NB4 (cell line): ENCODE measurements around the gene DNAJC9.

Experiments used
- CTCF ChIP-seq: IDR thresholded peaks from one replicate; pipeline ENCODE4 v1.5.1; 2012; ENCODE audit warnings: low read depth, low read length
- POLR2A ChIP-seq: IDR thresholded peaks from 2 replicates; pipeline ENCODE4 v1.6.1; 2011; ENCODE audit warnings: mild to moderate bottlenecking; ENCODE audit not compliant: insufficient read length; ENCODE audit errors: extremely low read depth

GRCh38 chr10:73251683-73252444, 4.8 kb upstream of the DNAJC9 start:
- TF ChIP-seq CTCF, result no peak
- peak; percentile 30 for TF ChIP-seq POLR2A
